ENCODE data around the gene DPP6.
"Not testable (repeated sequence)": the region's sequence is repeated elsewhere in the genome, so short reads cannot be mapped to it uniquely, and the experiment has no call there.

GRCh38 chr7:154051643-154052529, at the start of gene DPP6:
- not testable (repeated sequence) for TF ChIP-seq CTCF, MAX (IDR thresholded peaks at IDR 0.05; ENCODE audit: low read depth, low read length)
